MM.1S (cell line): ENCODE data around the gene DEDD2.
"Not testable (repeated sequence)": the region's sequence is repeated elsewhere in the genome, so short reads cannot be mapped to it uniquely, and the experiment has no call there.

Experiments
- CTCF ChIP-seq: fragments of 300-600 bp; sonication (generic); IDR thresholded peaks from 2 replicates; pipeline ENCODE4 v1.5.1; 2016; ENCODE audit warnings: antibody characterized with exemption, low read length, mixed read lengths
- EZH2 ChIP-seq: fragments of 300-600 bp; sonication (generic); optimal IDR thresholded peaks from 2 replicates; pipeline ENCODE3; 2017; ENCODE audit warnings: low read depth, mild to moderate bottlenecking, antibody characterized with exemption, low read length, mixed read lengths
- EZH2phosphoT487 ChIP-seq: fragments of 300-600 bp; sonication (generic); IDR thresholded peaks from 2 replicates; pipeline ENCODE4 v1.6.1; 2018; ENCODE audit warnings: antibody characterized with exemption, low read length

GRCh38 chr19:42266928-42267603 is 49.6 kb upstream of the DEDD2 start:
- not testable (repeated sequence) for TF ChIP-seq CTCF, EZH2phosphoT487, EZH2
